Endothelial cell of umbilical vein (primary cell): ENCODE results near the gene RGS2. TPM values are rescaled to one million over a fixed set of nuclear protein-coding genes. Genes with fewer than 3 reads are reported as not detected.

Experiments
- BruUV-seq: library from RNA; stranded (reverse); fragments of 400-500 nt; replicated peaks from 2 replicates; lab custom pipeline; 2021; lab: Mats Ljungman, UMichigan
- CTCF ChIA-PET: fragments of 300-600, 350-600 bp; sonication (Branson Sonifier 250); formaldehyde crosslinking; loops from one replicate; lab custom pipeline; 2021; ENCODE audit warnings: antibody characterized with exemption, inconsistent platforms; lab: Charles Lee
- POLR2A ChIA-PET: fragments of 300-600, 350-600 bp; sonication (Branson Sonifier 250); formaldehyde crosslinking; loops from one replicate; lab custom pipeline; 2021; ENCODE audit warnings: antibody characterized with exemption, inconsistent platforms; lab: Charles Lee
- DNase-seq: peaks from one replicate; pipeline ENCODE4 v3.0.0-alpha.2; 2011; ENCODE audit warnings: low read depth, low spot score
- FAIRE-seq: peaks from 2 replicates; lab custom pipeline; 2011; peaks lifted over from hg19 to GRCh38; lab: Jason Lieb, UNC
- H2AFZ ChIP-seq: 2 replicates; pipeline ENCODE4 v1.6.0; 2012; ENCODE audit warnings: low read depth, low read length, control low read depth, inconsistent platforms
- H3K27ac ChIP-seq: 2 replicates; pipeline ENCODE4 v1.5.1; 2011; ENCODE audit warnings: low read depth, mild to moderate bottlenecking, control low read depth, low read length, moderate library complexity; ENCODE audit not compliant: insufficient read depth
- H3K27me3 ChIP-seq, 2 experiments: 2 replicates each; pipeline versions ENCODE4 v1.6.0 to v1.6.1; 2011; ENCODE audit warnings: low read length in 2 of 2, mixed read lengths in 1 of 2; ENCODE audit not compliant: control insufficient read depth in 2 of 2, insufficient read depth in 2 of 2
- H3K36me3 ChIP-seq, 2 experiments: 2 replicates in 1 of 2; 3 replicates in 1 of 2; pipeline ENCODE4 v1.5.1; 2011; ENCODE audit warnings: low read length in 2 of 2, mild to moderate bottlenecking in 1 of 2, moderate library complexity in 1 of 2; ENCODE audit not compliant: control insufficient read depth in 2 of 2, insufficient read depth in 2 of 2; ENCODE audit errors: extremely low read depth in 1 of 2
- H3K4me1 ChIP-seq: 3 replicates; pipeline ENCODE4 v1.5.1; 2011; ENCODE audit warnings: mild to moderate bottlenecking, low read length; ENCODE audit not compliant: control insufficient read depth, insufficient read depth; ENCODE audit errors: extremely low read depth
- H3K4me2 ChIP-seq: 2 replicates; pipeline ENCODE4 v1.6.1; 2011; ENCODE audit warnings: low read length, control low read depth, mixed read lengths; ENCODE audit not compliant: insufficient read depth
- H3K4me3 ChIP-seq, 3 experiments: fragments of 200-600 bp in 1 of 3; sonication (generic), shearing (Covaris generic) in 1 of 3; replicated peaks in 1 of 3; 2 replicates each; pipeline ENCODE4 v1.5.1; 2011 to 2016; ENCODE audit warnings: control low read depth in 3 of 3, low read length in 3 of 3, mild to moderate bottlenecking in 2 of 3, inconsistent platforms in 1 of 3, low read depth in 1 of 3, moderate library complexity in 1 of 3; ENCODE audit not compliant: insufficient read depth in 1 of 3
- H3K79me2 ChIP-seq: 2 replicates; pipeline ENCODE4 v1.6.0; 2012; ENCODE audit warnings: low read length, inconsistent platforms; ENCODE audit not compliant: control insufficient read depth, insufficient read depth
- H3K9ac ChIP-seq: replicated peaks from 2 replicates; pipeline ENCODE3; 2011; ENCODE audit warnings: low read length, control low read depth; ENCODE audit not compliant: insufficient read depth; ENCODE audit errors: extremely low read depth
- H3K9me1 ChIP-seq: replicated peaks from 3 replicates; pipeline ENCODE4 v1.6.0; 2011; ENCODE audit warnings: mild to moderate bottlenecking, low read length; ENCODE audit not compliant: control insufficient read depth, insufficient read depth; ENCODE audit errors: extremely low read depth
- H3K9me3 ChIP-seq: replicated peaks from 2 replicates; pipeline ENCODE4 v1.5.1; 2012; ENCODE audit warnings: low read length, inconsistent platforms; ENCODE audit not compliant: control insufficient read depth, insufficient read depth
- H4K20me1 ChIP-seq: replicated peaks from 2 replicates; pipeline ENCODE3; 2011; ENCODE audit warnings: mild to moderate bottlenecking, low read length; ENCODE audit not compliant: control insufficient read depth, insufficient read depth; ENCODE audit errors: extremely low read depth
- EZH2 ChIP-seq: IDR thresholded peaks from 2 replicates; pipeline ENCODE4 v1.6.1; 2012; ENCODE audit warnings: borderline replicate concordance, low read depth, mild to moderate bottlenecking, moderate library complexity, low read length, inconsistent platforms; ENCODE audit not compliant: severe bottlenecking
- FOS ChIP-seq: IDR thresholded peaks from 2 replicates; pipeline ENCODE4 v1.6.1; 2011; ENCODE audit warnings: mild to moderate bottlenecking, low read length, moderate library complexity, borderline replicate concordance; ENCODE audit not compliant: insufficient read depth
- JUN ChIP-seq: IDR thresholded peaks from 2 replicates; pipeline ENCODE4 v1.6.1; 2011; ENCODE audit warnings: borderline replicate concordance, low read depth; ENCODE audit not compliant: insufficient read length, insufficient read depth
- MYC ChIP-seq: IDR thresholded peaks from one replicate; pipeline ENCODE4 v1.6.1; 2011; ENCODE audit warnings: mild to moderate bottlenecking, low read depth, low read length
- POLR2A ChIP-seq: IDR thresholded peaks from 2 replicates; pipeline ENCODE4 v1.6.1; 2012; ENCODE audit warnings: low read depth, mild to moderate bottlenecking, control low read depth, low read length
- dilution Hi-C: fragments of 300-500 bp; cut with MboI; formaldehyde crosslinking; loops from one replicate; pipeline ENCODE4 v1.15.0; 2019; ENCODE audit warnings: low sequenced_read_pairs; ENCODE audit not compliant: extremely low pct_ligation_motif_present
- intact Hi-C: fragments of 100-400 bp; cut with micrococcal nuclease; formaldehyde crosslinking; loops from one replicate; pipeline ENCODE4 v1.10.0; 2022
- polyA plus RNA-seq, 4 experiments: library from polyadenylated mRNA; depleted of rRNA in 3 of 4; stranded (reverse) in 3 of 4; unstranded in 1 of 4; fragments of >200 nt; gene quantifications; 2 replicates each; pipeline versions ENCODE4 v1.2.1 to v1.2.3, GENCODE V29; 2011 to 2012; ENCODE audit warnings: missing spikeins in 1 of 4
- total RNA-seq: library from RNA; stranded (reverse); gene quantifications from 2 replicates; pipeline ENCODE4 v1.2.3, GENCODE V29; 2021
- TF ChIP-seq, protein P1 (sequence below): IDR thresholded peaks from 2 replicates; pipeline ENCODE4 v1.6.1; 2011; ENCODE audit not compliant: insufficient read depth, insufficient read length

RGS2 gene
- total and polyA plus RNA-seq, 2 donors (not counting 3 experiments of a cell fraction or from before 2014, with no cell fraction given): 6.1 to 9.1 TPM

GRCh38 chr1:192839162-192840066 lies 30.6 kb downstream of the RGS2 start:
- ChIA-PET CTCF (no interaction called here), POLR2A (no interaction called here)
- BruUV-seq: no TSS peak
- Histone ChIP-seq H3K4me1 (no peaks in the 10 kb centered on the region), H3K27me3 (no peaks in the 10 kb centered on the region), H3K4me3 (no peak overlapping the region), H3K9me3 (no peaks in the 10 kb centered on the region), H3K4me2 (no peak overlapping the region), H3K9ac (no peak overlapping the region), H3K27ac (no peak overlapping the region), H3K36me3 (no peaks in the 10 kb centered on the region), H3K9me1 (no peaks in the 10 kb centered on the region), H3K79me2 (no peaks in the 10 kb centered on the region), H4K20me1 (no peaks in the 10 kb centered on the region), H2AFZ (no peak overlapping the region)
- intact Hi-C loops: no loop called here
- FAIRE-seq (no peak), DNase-seq (no peak)
- dilution Hi-C loops: no loop called here
- no peak for TF ChIP-seq POLR2A
- no peak for TF ChIP-seq EZH2

DNA sequence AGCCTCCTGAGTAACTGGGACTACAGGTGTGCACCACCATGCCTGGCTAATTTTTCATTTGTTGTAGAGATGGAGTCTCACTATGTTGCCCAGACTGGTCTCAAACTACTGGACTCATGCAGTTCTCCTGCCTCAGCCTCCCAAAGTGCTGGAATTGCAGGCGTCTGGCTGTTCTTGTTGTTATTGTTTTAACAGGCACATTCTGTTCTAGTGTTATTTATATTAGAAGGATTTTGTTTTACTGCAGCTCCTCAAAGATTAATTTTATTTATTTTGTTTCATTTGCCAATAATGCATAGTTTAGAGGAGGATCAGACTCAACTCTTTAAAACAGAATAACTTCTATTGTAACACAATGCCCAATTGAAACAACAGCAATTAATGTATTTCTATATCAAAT lies 35.5 kb downstream of the RGS2 start:
- no peak overlapping the region for H3K4me3 ChIP-seq
- H3K79me2 ChIP-seq: no peaks in the 10 kb centered on the region
- H3K27ac ChIP-seq: no peak overlapping the region
- DNase-seq (no peak), FAIRE-seq (no peak)
- H3K4me1 ChIP-seq: no peaks in the 10 kb centered on the region
- no peak overlapping the region for H2AFZ ChIP-seq
- H3K27me3 ChIP-seq: no peaks in the 10 kb centered on the region
- dilution Hi-C loops: no loop called here
- no peak overlapping the region for H3K4me2 ChIP-seq
- H3K36me3 ChIP-seq: no peaks in the 10 kb centered on the region
- H3K9ac ChIP-seq: no peak overlapping the region
- no peaks in the 10 kb centered on the region for H3K9me3 ChIP-seq
- no peaks in the 10 kb centered on the region for H4K20me1 ChIP-seq
- TF ChIP-seq MYC: no peak
- no peak for TF ChIP-seq POLR2A
- no peak for TF ChIP-seq FOS
- TF ChIP-seq, protein P1, sequence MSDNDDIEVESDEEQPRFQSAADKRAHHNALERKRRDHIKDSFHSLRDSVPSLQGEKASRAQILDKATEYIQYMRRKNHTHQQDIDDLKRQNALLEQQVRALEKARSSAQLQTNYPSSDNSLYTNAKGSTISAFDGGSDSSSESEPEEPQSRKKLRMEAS: no peak
- TF ChIP-seq JUN: no peak
- ChIA-PET CTCF (interaction anchor here (1.5 kb wide), 1 partner anchor 32 kb away, joined by 3 read pairs; no protein-coding TSS in a partner anchor), POLR2A (no interaction called here)
- BruUV-seq: no TSS peak
- no peaks in the 10 kb centered on the region for H3K9me1 ChIP-seq
- intact Hi-C loops: no loop called here
